Smooth muscle cell of the brain vasculature (primary cell): ENCODE measurements around the gene ADPRHL1.

Source experiments
- DNase-seq: peaks from one replicate; pipeline ENCODE4 v3.0.0-alpha.2; 2012; ENCODE audit warnings: low read depth, low spot score

ADPRHL1 gene

GRCh38 chr13:113351514-113352026 is 101.7 kb downstream of the ADPRHL1 start:
- DNase-seq: no peak

GRCh38 chr13:113350938-113351335 is 102.4 kb downstream of the ADPRHL1 start:
- no peak for DNase-seq

- no peak for DNase-seq
These were observed 103.0 kb downstream of the ADPRHL1 start for GRCh38 chr13:113350065-113350937.
